HEK293 (cell line): ENCODE data around the gene DSCAM.

Source experiments
- KLF9 ChIP-seq: fragments of 450-650 bp; formaldehyde crosslinking; IDR thresholded peaks from 2 replicates; pipeline ENCODE4 v1.5.1; 2016; ENCODE audit warnings: missing biosample characterization, missing genetic modification characterization, low read depth
- OSR2 ChIP-seq: fragments of 450-650 bp; formaldehyde crosslinking; IDR thresholded peaks from 2 replicates; pipeline ENCODE4 v1.5.1; 2016; ENCODE audit warnings: missing biosample characterization, missing genetic modification characterization
- ZFP41 ChIP-seq: fragments of 450-650 bp; formaldehyde crosslinking; IDR thresholded peaks from 2 replicates; pipeline ENCODE4 v1.5.1; 2016; ENCODE audit warnings: missing biosample characterization, missing genetic modification characterization, borderline replicate concordance
- ZNF221 ChIP-seq: fragments of 450-650 bp; formaldehyde crosslinking; IDR thresholded peaks from 2 replicates; pipeline ENCODE4 v1.5.1; 2017; ENCODE audit warnings: missing biosample characterization, missing genetic modification characterization, borderline replicate concordance
- ZNF658 ChIP-seq: fragments of 450-650 bp; formaldehyde crosslinking; IDR thresholded peaks from 2 replicates; pipeline ENCODE4; 2016; ENCODE audit warnings: missing biosample characterization, missing genetic modification characterization
- ZNF701 ChIP-seq: fragments of 450-650 bp; formaldehyde crosslinking; IDR thresholded peaks from 2 replicates; pipeline ENCODE4 v1.5.1; 2016; ENCODE audit warnings: missing biosample characterization, missing genetic modification characterization
- TF ChIP-seq, protein P1 (sequence below): fragments of 450-650 bp; IDR thresholded peaks from 2 replicates; pipeline ENCODE4 v1.5.1; 2018; ENCODE audit warnings: missing biosample characterization, missing genetic modification characterization
- TF ChIP-seq, protein P2 (sequence below): fragments of 450-650 bp; formaldehyde crosslinking; IDR thresholded peaks from 2 replicates; pipeline ENCODE4 v1.5.1; 2016; ENCODE audit warnings: missing biosample characterization, missing genetic modification characterization
- TF ChIP-seq, protein P3 (sequence below): fragments of 450-650 bp; formaldehyde crosslinking; IDR thresholded peaks from 2 replicates; pipeline ENCODE4 v1.5.1; 2016; ENCODE audit warnings: missing biosample characterization, missing genetic modification characterization
- TF ChIP-seq, protein P4 (sequence below): fragments of 450-650 bp; formaldehyde crosslinking; IDR thresholded peaks from 2 replicates; pipeline ENCODE4 v1.5.1; 2016; ENCODE audit warnings: missing biosample characterization, missing genetic modification characterization, low read depth

DNA sequence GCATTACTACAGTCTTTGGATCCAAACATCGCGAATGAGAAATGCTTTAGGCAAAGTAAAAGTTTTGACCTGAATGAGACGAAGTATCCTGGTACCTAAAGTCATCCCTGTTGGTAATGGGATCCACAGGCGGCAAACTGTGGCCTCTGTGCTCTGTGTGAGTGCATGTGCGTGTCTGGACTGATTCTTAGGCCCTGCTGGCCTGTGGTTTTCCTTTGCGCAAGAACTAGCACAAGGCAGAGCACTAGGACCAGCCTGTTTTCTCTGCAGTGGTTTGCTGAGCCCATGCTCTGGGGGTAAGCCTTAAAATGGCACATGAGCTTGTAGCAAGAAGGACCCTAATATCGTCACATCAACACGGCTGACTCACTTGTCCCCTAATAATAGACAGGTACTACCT, 251.2 kb downstream of the DSCAM start:
- no peak for TF ChIP-seq OSR2 (tag by site-specific recombination)
- TF ChIP-seq ZFP41 (tag by site-specific recombination): no peak
- TF ChIP-seq, protein P1, sequence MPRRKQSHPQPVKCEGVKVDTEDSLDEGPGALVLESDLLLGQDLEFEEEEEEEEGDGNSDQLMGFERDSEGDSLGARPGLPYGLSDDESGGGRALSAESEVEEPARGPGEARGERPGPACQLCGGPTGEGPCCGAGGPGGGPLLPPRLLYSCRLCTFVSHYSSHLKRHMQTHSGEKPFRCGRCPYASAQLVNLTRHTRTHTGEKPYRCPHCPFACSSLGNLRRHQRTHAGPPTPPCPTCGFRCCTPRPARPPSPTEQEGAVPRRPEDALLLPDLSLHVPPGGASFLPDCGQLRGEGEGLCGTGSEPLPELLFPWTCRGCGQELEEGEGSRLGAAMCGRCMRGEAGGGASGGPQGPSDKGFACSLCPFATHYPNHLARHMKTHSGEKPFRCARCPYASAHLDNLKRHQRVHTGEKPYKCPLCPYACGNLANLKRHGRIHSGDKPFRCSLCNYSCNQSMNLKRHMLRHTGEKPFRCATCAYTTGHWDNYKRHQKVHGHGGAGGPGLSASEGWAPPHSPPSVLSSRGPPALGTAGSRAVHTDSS: no peak
- TF ChIP-seq, protein P2, sequence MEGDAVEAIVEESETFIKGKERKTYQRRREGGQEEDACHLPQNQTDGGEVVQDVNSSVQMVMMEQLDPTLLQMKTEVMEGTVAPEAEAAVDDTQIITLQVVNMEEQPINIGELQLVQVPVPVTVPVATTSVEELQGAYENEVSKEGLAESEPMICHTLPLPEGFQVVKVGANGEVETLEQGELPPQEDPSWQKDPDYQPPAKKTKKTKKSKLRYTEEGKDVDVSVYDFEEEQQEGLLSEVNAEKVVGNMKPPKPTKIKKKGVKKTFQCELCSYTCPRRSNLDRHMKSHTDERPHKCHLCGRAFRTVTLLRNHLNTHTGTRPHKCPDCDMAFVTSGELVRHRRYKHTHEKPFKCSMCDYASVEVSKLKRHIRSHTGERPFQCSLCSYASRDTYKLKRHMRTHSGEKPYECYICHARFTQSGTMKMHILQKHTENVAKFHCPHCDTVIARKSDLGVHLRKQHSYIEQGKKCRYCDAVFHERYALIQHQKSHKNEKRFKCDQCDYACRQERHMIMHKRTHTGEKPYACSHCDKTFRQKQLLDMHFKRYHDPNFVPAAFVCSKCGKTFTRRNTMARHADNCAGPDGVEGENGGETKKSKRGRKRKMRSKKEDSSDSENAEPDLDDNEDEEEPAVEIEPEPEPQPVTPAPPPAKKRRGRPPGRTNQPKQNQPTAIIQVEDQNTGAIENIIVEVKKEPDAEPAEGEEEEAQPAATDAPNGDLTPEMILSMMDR: no peak
- no peak for TF ChIP-seq ZNF658 (tag by site-specific recombination)
- TF ChIP-seq, protein P3, sequence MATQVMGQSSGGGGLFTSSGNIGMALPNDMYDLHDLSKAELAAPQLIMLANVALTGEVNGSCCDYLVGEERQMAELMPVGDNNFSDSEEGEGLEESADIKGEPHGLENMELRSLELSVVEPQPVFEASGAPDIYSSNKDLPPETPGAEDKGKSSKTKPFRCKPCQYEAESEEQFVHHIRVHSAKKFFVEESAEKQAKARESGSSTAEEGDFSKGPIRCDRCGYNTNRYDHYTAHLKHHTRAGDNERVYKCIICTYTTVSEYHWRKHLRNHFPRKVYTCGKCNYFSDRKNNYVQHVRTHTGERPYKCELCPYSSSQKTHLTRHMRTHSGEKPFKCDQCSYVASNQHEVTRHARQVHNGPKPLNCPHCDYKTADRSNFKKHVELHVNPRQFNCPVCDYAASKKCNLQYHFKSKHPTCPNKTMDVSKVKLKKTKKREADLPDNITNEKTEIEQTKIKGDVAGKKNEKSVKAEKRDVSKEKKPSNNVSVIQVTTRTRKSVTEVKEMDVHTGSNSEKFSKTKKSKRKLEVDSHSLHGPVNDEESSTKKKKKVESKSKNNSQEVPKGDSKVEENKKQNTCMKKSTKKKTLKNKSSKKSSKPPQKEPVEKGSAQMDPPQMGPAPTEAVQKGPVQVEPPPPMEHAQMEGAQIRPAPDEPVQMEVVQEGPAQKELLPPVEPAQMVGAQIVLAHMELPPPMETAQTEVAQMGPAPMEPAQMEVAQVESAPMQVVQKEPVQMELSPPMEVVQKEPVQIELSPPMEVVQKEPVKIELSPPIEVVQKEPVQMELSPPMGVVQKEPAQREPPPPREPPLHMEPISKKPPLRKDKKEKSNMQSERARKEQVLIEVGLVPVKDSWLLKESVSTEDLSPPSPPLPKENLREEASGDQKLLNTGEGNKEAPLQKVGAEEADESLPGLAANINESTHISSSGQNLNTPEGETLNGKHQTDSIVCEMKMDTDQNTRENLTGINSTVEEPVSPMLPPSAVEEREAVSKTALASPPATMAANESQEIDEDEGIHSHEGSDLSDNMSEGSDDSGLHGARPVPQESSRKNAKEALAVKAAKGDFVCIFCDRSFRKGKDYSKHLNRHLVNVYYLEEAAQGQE: no peak
- TF ChIP-seq ZNF221 (tag by site-specific recombination): no peak
- TF ChIP-seq, protein P4, sequence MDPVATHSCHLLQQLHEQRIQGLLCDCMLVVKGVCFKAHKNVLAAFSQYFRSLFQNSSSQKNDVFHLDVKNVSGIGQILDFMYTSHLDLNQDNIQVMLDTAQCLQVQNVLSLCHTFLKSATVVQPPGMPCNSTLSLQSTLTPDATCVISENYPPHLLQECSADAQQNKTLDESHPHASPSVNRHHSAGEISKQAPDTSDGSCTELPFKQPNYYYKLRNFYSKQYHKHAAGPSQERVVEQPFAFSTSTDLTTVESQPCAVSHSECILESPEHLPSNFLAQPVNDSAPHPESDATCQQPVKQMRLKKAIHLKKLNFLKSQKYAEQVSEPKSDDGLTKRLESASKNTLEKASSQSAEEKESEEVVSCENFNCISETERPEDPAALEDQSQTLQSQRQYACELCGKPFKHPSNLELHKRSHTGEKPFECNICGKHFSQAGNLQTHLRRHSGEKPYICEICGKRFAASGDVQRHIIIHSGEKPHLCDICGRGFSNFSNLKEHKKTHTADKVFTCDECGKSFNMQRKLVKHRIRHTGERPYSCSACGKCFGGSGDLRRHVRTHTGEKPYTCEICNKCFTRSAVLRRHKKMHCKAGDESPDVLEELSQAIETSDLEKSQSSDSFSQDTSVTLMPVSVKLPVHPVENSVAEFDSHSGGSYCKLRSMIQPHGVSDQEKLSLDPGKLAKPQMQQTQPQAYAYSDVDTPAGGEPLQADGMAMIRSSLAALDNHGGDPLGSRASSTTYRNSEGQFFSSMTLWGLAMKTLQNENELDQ (tag by site-specific recombination): no peak
- no peak for TF ChIP-seq ZNF701
- no peak for TF ChIP-seq KLF9 (tag by site-specific recombination)
